Activated CD8-positive, alpha-beta memory T cell treated with anti-CD3 and anti-CD28 coated beads, Interleukin-2, amount 50 U/mL, for 1 hour (primary cell): ENCODE results near the gene KIF6.

Experiments used
- DNase-seq: peaks from one replicate; pipeline ENCODE4 v3.0.0-alpha.2; 2020; ENCODE audit errors: extremely low read depth

Gene KIF6

GRCh38 chr6:39350723-39351505, 374.3 kb downstream of the KIF6 start:
- no peak for DNase-seq

GRCh38 chr6:39348740-39349139, 376.5 kb downstream of the KIF6 start:
- no peak for DNase-seq

GRCh38 chr6:39347906-39348585, 377.2 kb downstream of the KIF6 start:
- no peak for DNase-seq

- no peak for DNase-seq
These were observed 378.0 kb downstream of the KIF6 start for GRCh38 chr6:39347206-39347605.

GRCh38 chr6:39344821-39345280, 380.4 kb downstream of the KIF6 start:
- no peak for DNase-seq

GRCh38 chr6:39343396-39343870, 381.8 kb downstream of the KIF6 start:
- DNase-seq: no peak

- DNase-seq: no peak
These were observed 382.4 kb downstream of the KIF6 start for GRCh38 chr6:39342692-39343395.

- DNase-seq: no peak
These were observed 383.3 kb downstream of the KIF6 start for GRCh38 chr6:39341937-39342336.

- no peak for DNase-seq
These were observed 383.9 kb downstream of the KIF6 start for GRCh38 chr6:39341352-39341751.

- no peak for DNase-seq
These were observed 385.2 kb downstream of the KIF6 start for GRCh38 chr6:39339868-39340550.

- DNase-seq: no peak
These were observed 385.9 kb downstream of the KIF6 start for GRCh38 chr6:39339096-39339867.

GRCh38 chr6:39338397-39338796, 386.8 kb downstream of the KIF6 start:
- no peak for DNase-seq

- DNase-seq: no peak
These were observed 389.2 kb downstream of the KIF6 start for GRCh38 chr6:39335780-39336545.

- DNase-seq: no peak
These were observed 391.4 kb downstream of the KIF6 start for GRCh38 chr6:39333644-39334438.

GRCh38 chr6:39330476-39330875, 394.7 kb downstream of the KIF6 start:
- DNase-seq: no peak

- DNase-seq: no peak
These were observed 395.2 kb downstream of the KIF6 start for GRCh38 chr6:39330057-39330456.

GRCh38 chr6:39328066-39328465, 397.1 kb downstream of the KIF6 start:
- no peak for DNase-seq

GRCh38 chr6:39327507-39327906, 397.7 kb downstream of the KIF6 start:
- no peak for DNase-seq

GRCh38 chr6:39322306-39322850, 402.8 kb downstream of the KIF6 start, which contains the start of gene KCNK16:
Gene KCNK16 (minus strand): TSS chr6:39322702. CDS start chr6:39322540, 162 bp downstream.
- DNase-seq: no peak
